Type B pancreatic cell (in vitro differentiated cells): ENCODE measurements around the gene NACAD. TPM values are rescaled to one million over a fixed set of nuclear protein-coding genes. Genes with fewer than 3 reads are reported as not detected.

Experiments used
- DNase-seq: peaks from one replicate; pipeline ENCODE4 v3.0.0; 2021; ENCODE audit warnings: mixed read lengths; ENCODE audit not compliant: unreplicated experiment; ENCODE audit errors: extremely low spot score
- H3K27ac Mint-ChIP-seq: 2 replicates; pipeline ENCODE4 v1.8.0; 2021; ENCODE audit warnings: mild to moderate bottlenecking, mixed read lengths
- H3K27me3 Mint-ChIP-seq: 2 replicates; pipeline ENCODE4 v1.8.0; 2021; ENCODE audit warnings: mixed read lengths
- H3K36me3 Mint-ChIP-seq: 2 replicates; pipeline ENCODE4 v1.8.0; 2021; ENCODE audit warnings: mixed read lengths
- H3K4me1 Mint-ChIP-seq: one replicate; pipeline ENCODE4 v1.8.0; 2021; ENCODE audit warnings: mixed read lengths; ENCODE audit not compliant: unreplicated experiment
- H3K4me3 Mint-ChIP-seq: 2 replicates; pipeline ENCODE4 v1.8.0; 2021; ENCODE audit warnings: mild to moderate bottlenecking, mixed read lengths
- H3K9me3 Mint-ChIP-seq: 2 replicates; pipeline ENCODE4 v1.8.0; 2021; ENCODE audit warnings: mixed read lengths
- CTCF ChIP-seq: fragments of 200-600 bp; sonication (generic); conservative IDR thresholded peaks from 2 replicates; pipeline ENCODE4 v1.5.0; 2021; ENCODE audit warnings: antibody characterized with exemption, mild to moderate bottlenecking
- long read RNA-seq: library from polyadenylated mRNA; unstranded; transcript quantifications from one replicate; pipeline ENCODE4 v2.0.0, GENCODE V29; 2020
- total RNA-seq: library from RNA; stranded (reverse); gene quantifications from 2 replicates; pipeline ENCODE4 v1.2.1, GENCODE V29; 2021; ENCODE audit warnings: low replicate concordance

Gene NACAD
- 7.3 and 12.5 TPM in 2 replicates for total RNA-seq
- long read RNA-seq, partial matches to known transcripts, result 1 of 1 reads
- long read RNA-seq, other reads (novel, unspliced or antisense), result 0 of 1 reads

DNA sequence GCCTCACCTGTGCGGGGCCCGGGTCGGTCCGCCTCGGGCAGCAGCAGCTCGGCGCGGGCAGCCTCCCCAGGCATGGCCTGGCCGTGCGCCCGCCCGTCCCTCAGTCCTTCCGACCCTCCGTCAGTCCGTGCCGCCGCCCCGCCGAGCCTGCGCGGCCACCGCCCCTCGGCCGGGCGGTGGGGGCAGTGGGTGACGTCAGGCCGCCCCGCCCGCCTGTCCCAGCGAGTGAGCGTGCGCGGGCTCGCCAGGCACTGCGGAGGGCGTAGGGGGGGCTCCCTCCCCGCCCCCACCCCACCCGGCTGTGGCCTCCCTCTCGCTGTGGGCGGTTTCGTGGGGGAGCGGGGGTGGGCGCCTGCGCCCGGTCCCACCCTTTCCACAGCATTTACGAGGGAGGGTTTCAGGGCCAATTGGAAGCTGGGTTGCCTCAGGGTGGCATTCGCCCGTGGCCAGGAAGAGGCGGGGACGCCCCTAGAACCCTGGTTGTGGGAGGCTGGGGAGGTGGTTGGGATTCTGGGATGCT is at the start of gene NACAD:
Gene NACAD (minus strand): TSS at position 149 of the 520 bp plus-strand sequence. CDS start 75 bp downstream, at position 74.
- peaks cover 9% of the 10 kb centered on the region for H3K27me3 Mint-ChIP-seq
- peak within 1 kb of the TSS; percentile 85 for H3K4me3 Mint-ChIP-seq
- no peak for TF ChIP-seq CTCF
- DNase-seq, result no peak
- H3K27ac Mint-ChIP-seq, result no peak within 1 kb of the TSS
- no peaks in the 10 kb centered on the region for H3K9me3 Mint-ChIP-seq
- no peaks in the 10 kb centered on the region for H3K36me3 Mint-ChIP-seq
- no peaks in the 10 kb centered on the region for H3K4me1 Mint-ChIP-seq

- Mint-ChIP-seq H3K9me3 (no peaks in the 10 kb centered on the region), H3K27ac (peak overlapping the region; percentile 18), H3K27me3 (peaks cover 9% of the 10 kb centered on the region), H3K36me3 (no peaks in the 10 kb centered on the region), H3K4me1 (peaks cover 5% of the 10 kb centered on the region), H3K4me3 (no peak overlapping the region)
- no peak for DNase-seq
- TF ChIP-seq CTCF, result peak; percentile 93
Measured at GRCh38 chr7:45136106-45137060, 47.6 kb upstream of the NACAD start.

DNA sequence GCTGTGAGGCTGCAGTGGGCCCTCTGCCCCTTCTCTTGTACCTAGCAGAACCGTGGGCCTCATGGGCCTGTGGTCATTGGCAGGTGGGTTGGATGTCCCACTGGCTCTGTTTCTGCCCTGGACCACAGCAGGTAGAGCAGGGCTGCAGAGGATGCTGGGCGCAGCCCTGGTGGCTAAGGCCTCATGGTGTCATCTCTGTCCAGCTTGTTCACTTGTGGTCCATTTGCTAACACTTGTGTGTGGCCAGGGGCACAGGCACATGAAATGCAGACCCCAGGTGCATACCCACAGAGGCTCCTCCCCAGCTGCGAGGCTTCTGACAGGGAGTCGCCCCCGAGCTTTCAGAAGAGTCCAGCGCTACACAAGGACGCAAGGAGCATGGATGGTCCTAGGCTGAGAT is 45.1 kb upstream of the NACAD start:
- TF ChIP-seq CTCF, result no peak
- Mint-ChIP-seq H3K9me3 (no peaks in the 10 kb centered on the region), H3K4me3 (no peak overlapping the region), H3K27me3 (no peaks in the 10 kb centered on the region), H3K4me1 (peaks cover 5% of the 10 kb centered on the region), H3K27ac (no peak overlapping the region), H3K36me3 (no peaks in the 10 kb centered on the region)
- DNase-seq, result no peak

DNA sequence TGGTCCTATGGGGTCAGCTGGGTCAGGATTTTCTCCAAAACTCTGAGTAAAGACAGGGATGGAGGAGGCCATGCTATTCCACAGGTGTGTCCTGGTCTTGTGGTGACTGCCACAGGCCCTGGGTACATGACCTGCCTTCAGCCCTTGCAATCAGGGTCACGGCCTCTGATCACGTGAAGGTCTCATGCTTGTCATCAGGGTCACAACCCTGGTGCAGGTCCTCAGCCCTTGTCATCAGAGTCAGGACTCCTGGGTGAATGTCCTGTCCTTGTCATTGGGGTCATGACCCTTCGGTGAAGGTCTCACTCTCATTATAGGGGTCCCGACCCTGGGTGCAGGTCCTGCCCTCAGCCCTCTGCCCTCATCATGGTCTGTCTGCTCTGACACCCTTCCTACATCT is 44.6 kb upstream of the NACAD start:
- Mint-ChIP-seq H3K9me3 (no peaks in the 10 kb centered on the region), H3K4me3 (no peak overlapping the region), H3K4me1 (peaks cover 5% of the 10 kb centered on the region), H3K36me3 (no peaks in the 10 kb centered on the region), H3K27me3 (no peaks in the 10 kb centered on the region), H3K27ac (no peak overlapping the region)
- DNase-seq, result no peak
- no peak for TF ChIP-seq CTCF

- TF ChIP-seq CTCF, result no peak
- Mint-ChIP-seq H3K27ac (no peak overlapping the region), H3K27me3 (no peaks in the 10 kb centered on the region), H3K4me3 (no peak overlapping the region), H3K4me1 (peaks cover 5% of the 10 kb centered on the region), H3K9me3 (no peaks in the 10 kb centered on the region), H3K36me3 (no peaks in the 10 kb centered on the region)
- no peak for DNase-seq
Measured at GRCh38 chr7:45132708-45133320, 44.0 kb upstream of the NACAD start.
